Neural cell (in vitro differentiated cells): ENCODE results near the gene ADAMTS17.

Experiments
- CTCF ChIP-seq: fragments of 450-650 bp; IDR thresholded peaks from 2 replicates; pipeline ENCODE4 v1.5.1; 2014; ENCODE audit warnings: antibody characterized with exemption, mild to moderate bottlenecking, moderate library complexity; ENCODE audit not compliant: poor library complexity, severe bottlenecking
- MXI1 ChIP-seq: fragments of 450-650 bp; conservative IDR thresholded peaks from 2 replicates; pipeline ENCODE4 v1.6.1; 2014; ENCODE audit warnings: antibody characterized with exemption, mild to moderate bottlenecking; ENCODE audit not compliant: poor library complexity, severe bottlenecking
- POLR2AphosphoS5 ChIP-seq: IDR thresholded peaks from 2 replicates; pipeline ENCODE4 v1.6.1; 2012

GRCh38 chr15:100002787-100003536 is 338.8 kb downstream of the ADAMTS17 start:
- TF ChIP-seq CTCF (no peak), MXI1 (no peak), POLR2AphosphoS5 (no peak)
